ENCODE results near the gene CCDC154.
"Not testable (repeated sequence)": the region's sequence is repeated elsewhere in the genome, so short reads cannot be mapped to it uniquely, and the experiment has no call there.

CCDC154 gene

GRCh38 chr16:1441391-1441829, 2.9 kb downstream of the CCDC154 start:
- Histone ChIP-seq H3K36me3 (peaks cover 4% of the 10 kb centered on the region; the same call in 1 of the 2 replicates), H3K4me1 (peaks cover 6% of the 10 kb centered on the region; the same call in 1 of the 2 replicates), H3K9me3 (no peaks in the 10 kb centered on the region), H3K27me3 (no peaks in the 10 kb centered on the region), H3K4me3 (ENCODE audit: low read depth, low read length) (no peak overlapping the region)
- no peak for DNase-seq
- no peak for TF ChIP-seq CTCF (IDR thresholded peaks at IDR 0.05; ENCODE audit: low read depth, low read length)

GRCh38 chr16:1439699-1440074, 4.7 kb downstream of the CCDC154 start:
- not testable (repeated sequence) for H3K36me3 ChIP-seq; H3K4me3 ChIP-seq (ENCODE audit: low read depth, low read length); H3K9me3 ChIP-seq; H3K4me1 ChIP-seq; H3K27me3 ChIP-seq; DNase-seq

- Histone ChIP-seq H3K36me3 (no peaks in the 10 kb centered on the region), H3K4me1 (peaks cover 6% of the 10 kb centered on the region; the same call in 1 of the 2 replicates), H3K4me3 (ENCODE audit: low read depth, low read length) (no peak overlapping the region), H3K27me3 (no peaks in the 10 kb centered on the region), H3K9me3 (no peaks in the 10 kb centered on the region)
- DNase-seq: peak; percentile 9
- no peak for TF ChIP-seq CTCF (IDR thresholded peaks at IDR 0.05; ENCODE audit: low read depth, low read length)
Measured at GRCh38 chr16:1439058-1439698, 5.2 kb downstream of the CCDC154 start.

- Histone ChIP-seq H3K4me3 (ENCODE audit: low read depth, low read length) (no peak overlapping the region), H3K9me3 (no peaks in the 10 kb centered on the region), H3K4me1 (peaks cover 6% of the 10 kb centered on the region; the same call in 1 of the 2 replicates), H3K36me3 (no peaks in the 10 kb centered on the region), H3K27me3 (no peaks in the 10 kb centered on the region)
- peak; percentile 56 for DNase-seq
- no peak for TF ChIP-seq CTCF (IDR thresholded peaks at IDR 0.05; ENCODE audit: low read depth, low read length)
Measured at GRCh38 chr16:1438229-1439057, 5.9 kb downstream of the CCDC154 start.

GRCh38 chr16:1437606-1438005, 6.8 kb downstream of the CCDC154 start:
- no peak for TF ChIP-seq CTCF (IDR thresholded peaks at IDR 0.05; ENCODE audit: low read depth, low read length)
- Histone ChIP-seq H3K9me3 (no peaks in the 10 kb centered on the region), H3K36me3 (no peaks in the 10 kb centered on the region), H3K4me3 (ENCODE audit: low read depth, low read length) (no peak overlapping the region), H3K27me3 (no peaks in the 10 kb centered on the region), H3K4me1 (peaks cover 6% of the 10 kb centered on the region; the same call in 1 of the 2 replicates)
- DNase-seq: no peak

- H3K27me3 ChIP-seq: no peaks in the 10 kb centered on the region
- TF ChIP-seq CTCF (IDR thresholded peaks at IDR 0.05; ENCODE audit: low read depth, low read length): no peak
- H3K36me3 ChIP-seq: no peaks in the 10 kb centered on the region
- H3K9me3 ChIP-seq: no peaks in the 10 kb centered on the region
- no peak overlapping the region for H3K4me3 ChIP-seq (ENCODE audit: low read depth, low read length)
- peaks cover 6% of the 10 kb centered on the region; the same call in 1 of the 2 replicates for H3K4me1 ChIP-seq
- DNase-seq: no peak
Measured at GRCh38 chr16:1436731-1437355, 7.5 kb downstream of the CCDC154 start.

Data from BE2C (cell line).